ENCODE measurements around the gene PPFIA2.

- TF ChIP-seq CTCF (IDR thresholded peaks at IDR 0.05), result no peak
- no peak for TF ChIP-seq POLR2A (IDR thresholded peaks at IDR 0.05)
Observed at GRCh38 chr12:81798294-81798693, 39.1 kb upstream of the PPFIA2 start.
